ENCODE measurements around the gene DGLUCY.

DNA sequence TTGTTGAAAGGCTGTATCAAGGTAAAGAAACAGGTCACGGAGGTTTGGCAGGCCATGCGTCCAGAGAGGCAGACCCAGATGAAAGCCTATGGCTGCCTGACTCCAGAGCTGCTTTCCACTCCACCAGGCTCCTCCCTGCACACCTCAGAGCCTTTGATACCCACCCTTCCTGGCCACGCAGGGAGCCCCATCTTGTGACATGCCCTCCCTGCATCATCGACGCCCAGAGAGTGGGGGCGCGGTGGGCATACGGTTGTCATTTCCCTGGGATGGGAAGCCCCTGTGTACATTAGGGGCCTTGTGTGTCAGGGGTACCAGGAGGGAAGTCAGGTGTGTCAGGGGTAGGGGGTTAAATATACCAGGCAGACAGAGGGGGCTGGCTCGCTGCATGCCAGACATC is 160.9 kb downstream of the DGLUCY start:
- TF ChIP-seq, protein P1, sequence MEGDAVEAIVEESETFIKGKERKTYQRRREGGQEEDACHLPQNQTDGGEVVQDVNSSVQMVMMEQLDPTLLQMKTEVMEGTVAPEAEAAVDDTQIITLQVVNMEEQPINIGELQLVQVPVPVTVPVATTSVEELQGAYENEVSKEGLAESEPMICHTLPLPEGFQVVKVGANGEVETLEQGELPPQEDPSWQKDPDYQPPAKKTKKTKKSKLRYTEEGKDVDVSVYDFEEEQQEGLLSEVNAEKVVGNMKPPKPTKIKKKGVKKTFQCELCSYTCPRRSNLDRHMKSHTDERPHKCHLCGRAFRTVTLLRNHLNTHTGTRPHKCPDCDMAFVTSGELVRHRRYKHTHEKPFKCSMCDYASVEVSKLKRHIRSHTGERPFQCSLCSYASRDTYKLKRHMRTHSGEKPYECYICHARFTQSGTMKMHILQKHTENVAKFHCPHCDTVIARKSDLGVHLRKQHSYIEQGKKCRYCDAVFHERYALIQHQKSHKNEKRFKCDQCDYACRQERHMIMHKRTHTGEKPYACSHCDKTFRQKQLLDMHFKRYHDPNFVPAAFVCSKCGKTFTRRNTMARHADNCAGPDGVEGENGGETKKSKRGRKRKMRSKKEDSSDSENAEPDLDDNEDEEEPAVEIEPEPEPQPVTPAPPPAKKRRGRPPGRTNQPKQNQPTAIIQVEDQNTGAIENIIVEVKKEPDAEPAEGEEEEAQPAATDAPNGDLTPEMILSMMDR (IDR thresholded peaks at IDR 0.05; ENCODE audit: insufficient read depth, low read depth, low read length): no peak
- TF ChIP-seq EZH2 (IDR thresholded peaks at IDR 0.05; ENCODE audit: insufficient read depth, low read length): no peak
